ENCODE measurements around the gene AEN.

- no peak for TF ChIP-seq CTCF (IDR thresholded peaks at IDR 0.05 in 8 of 11, conservative IDR thresholded peaks at IDR 0.05 in 3 of 11)
- TF ChIP-seq POLR2A (IDR thresholded peaks at IDR 0.05) = no peak
- peak in 1 of 3 donors; percentile 53 for TF ChIP-seq POLR2AphosphoS5 (IDR thresholded peaks at IDR 0.05)
Measured at GRCh38 chr15:88663141-88663621, 42.0 kb downstream of the AEN start.

All from spleen (tissue), 7 donors.